ENCODE measurements around the gene IGFBP7.

DNA sequence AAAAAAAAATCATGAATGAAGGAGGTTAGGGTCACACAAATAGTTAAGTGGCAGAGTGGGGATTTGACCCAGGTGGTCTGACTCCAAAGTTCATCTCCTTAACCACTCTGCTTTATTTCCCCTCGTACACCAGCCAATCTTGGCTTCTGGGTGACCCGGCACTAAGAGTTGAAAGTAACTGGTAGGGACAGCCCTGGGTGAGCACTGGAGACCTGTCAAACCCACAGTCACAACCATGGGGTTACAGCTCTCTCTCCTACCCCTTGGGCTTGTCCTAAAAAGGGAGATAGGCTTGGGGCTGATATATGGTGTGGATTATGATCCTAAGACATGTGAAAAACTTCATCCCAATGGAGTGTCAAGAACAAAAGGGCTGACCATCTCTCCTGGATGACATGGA, 12.5 kb downstream of the IGFBP7 start:
- TF ChIP-seq, protein P1, sequence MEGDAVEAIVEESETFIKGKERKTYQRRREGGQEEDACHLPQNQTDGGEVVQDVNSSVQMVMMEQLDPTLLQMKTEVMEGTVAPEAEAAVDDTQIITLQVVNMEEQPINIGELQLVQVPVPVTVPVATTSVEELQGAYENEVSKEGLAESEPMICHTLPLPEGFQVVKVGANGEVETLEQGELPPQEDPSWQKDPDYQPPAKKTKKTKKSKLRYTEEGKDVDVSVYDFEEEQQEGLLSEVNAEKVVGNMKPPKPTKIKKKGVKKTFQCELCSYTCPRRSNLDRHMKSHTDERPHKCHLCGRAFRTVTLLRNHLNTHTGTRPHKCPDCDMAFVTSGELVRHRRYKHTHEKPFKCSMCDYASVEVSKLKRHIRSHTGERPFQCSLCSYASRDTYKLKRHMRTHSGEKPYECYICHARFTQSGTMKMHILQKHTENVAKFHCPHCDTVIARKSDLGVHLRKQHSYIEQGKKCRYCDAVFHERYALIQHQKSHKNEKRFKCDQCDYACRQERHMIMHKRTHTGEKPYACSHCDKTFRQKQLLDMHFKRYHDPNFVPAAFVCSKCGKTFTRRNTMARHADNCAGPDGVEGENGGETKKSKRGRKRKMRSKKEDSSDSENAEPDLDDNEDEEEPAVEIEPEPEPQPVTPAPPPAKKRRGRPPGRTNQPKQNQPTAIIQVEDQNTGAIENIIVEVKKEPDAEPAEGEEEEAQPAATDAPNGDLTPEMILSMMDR (conservative IDR thresholded peaks at IDR 0.05 in 1 of 2, IDR thresholded peaks at IDR 0.05 in 1 of 2; ENCODE audit: low read depth in 1 of 2, low read length in 2 of 2) = no peak
- no peak for TF ChIP-seq EZH2 (IDR thresholded peaks at IDR 0.05; ENCODE audit: low read length, missing control alignments)
